Lower leg skin (tissue), 3 donors: Measurements from ENCODE around the gene ZNF32.

Experiments used
- POLR2A ChIP-seq, 2 donors: fragments of 450-650 bp; IDR thresholded peaks; one replicate each; pipeline ENCODE4 v1.6.1; 2016 to 2017; ENCODE audit warnings: antibody characterized with exemption in 2 of 2, mild to moderate bottlenecking in 1 of 2, moderate library complexity in 1 of 2
- TF ChIP-seq, protein P1 (sequence below), 3 donors: fragments of 450-650 bp; IDR thresholded peaks; one replicate each; pipeline ENCODE4 v1.5.1; 2016; ENCODE audit warnings: antibody characterized with exemption in 3 of 3, mild to moderate bottlenecking in 3 of 3, moderate library complexity in 2 of 3

DNA sequence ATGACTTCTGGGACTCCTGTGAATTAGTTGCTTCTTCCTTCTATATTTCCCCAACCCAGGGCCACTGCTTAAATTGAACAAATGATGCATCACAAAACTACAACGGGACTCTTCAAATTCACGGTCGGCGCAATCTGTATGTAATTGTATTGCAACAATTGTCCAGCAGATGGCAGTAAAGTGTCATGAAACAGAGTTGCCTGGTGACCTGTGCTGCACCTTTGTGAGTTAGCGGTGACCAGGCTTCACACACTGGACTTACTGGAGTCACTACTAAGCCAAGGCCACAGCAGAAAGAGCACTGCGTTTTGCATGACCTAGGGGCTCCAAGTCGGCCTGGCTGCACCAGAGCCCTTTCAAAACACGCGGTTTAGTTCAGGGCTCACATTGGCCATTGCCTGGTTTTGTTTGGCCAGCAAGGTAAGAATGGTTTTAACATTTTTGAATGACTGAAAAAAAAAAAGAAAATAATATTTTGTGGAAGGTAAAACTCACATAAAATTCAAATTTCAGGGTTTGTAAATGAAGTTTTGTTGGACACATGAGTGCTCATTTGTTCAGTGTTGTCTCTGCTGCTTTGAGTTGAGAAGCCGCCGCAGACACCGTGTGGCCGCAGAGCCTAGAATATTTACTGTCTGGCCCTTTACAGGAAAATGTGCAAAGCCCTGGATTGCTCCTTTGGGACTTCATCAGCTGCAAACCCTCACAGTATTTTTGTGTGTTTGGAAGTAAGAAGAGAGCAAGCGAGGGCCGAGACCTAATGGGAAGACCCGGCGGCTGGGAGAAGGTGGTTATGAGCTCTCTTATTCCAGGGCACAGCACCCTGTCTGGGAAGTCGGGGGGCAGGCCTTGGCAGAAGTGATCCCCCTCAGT is 23.2 kb upstream of the ZNF32 start:
- TF ChIP-seq POLR2A (IDR thresholded peaks at IDR 0.05) = no peak
- TF ChIP-seq, protein P1, sequence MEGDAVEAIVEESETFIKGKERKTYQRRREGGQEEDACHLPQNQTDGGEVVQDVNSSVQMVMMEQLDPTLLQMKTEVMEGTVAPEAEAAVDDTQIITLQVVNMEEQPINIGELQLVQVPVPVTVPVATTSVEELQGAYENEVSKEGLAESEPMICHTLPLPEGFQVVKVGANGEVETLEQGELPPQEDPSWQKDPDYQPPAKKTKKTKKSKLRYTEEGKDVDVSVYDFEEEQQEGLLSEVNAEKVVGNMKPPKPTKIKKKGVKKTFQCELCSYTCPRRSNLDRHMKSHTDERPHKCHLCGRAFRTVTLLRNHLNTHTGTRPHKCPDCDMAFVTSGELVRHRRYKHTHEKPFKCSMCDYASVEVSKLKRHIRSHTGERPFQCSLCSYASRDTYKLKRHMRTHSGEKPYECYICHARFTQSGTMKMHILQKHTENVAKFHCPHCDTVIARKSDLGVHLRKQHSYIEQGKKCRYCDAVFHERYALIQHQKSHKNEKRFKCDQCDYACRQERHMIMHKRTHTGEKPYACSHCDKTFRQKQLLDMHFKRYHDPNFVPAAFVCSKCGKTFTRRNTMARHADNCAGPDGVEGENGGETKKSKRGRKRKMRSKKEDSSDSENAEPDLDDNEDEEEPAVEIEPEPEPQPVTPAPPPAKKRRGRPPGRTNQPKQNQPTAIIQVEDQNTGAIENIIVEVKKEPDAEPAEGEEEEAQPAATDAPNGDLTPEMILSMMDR (IDR thresholded peaks at IDR 0.05) = peak in 1 of 3 donors; percentile 64
